K562 (cell line): ENCODE data around the gene POR. TPM values are rescaled to one million over a fixed set of nuclear protein-coding genes. Genes with fewer than 3 reads are reported as not detected.

Source experiments
- ATAC-seq: fragments of 200-7000 bp; cut with Tn5 transposase; 3 replicates; pipeline ENCODE4 v1.9.1; 2020; ENCODE audit warnings: moderate library complexity
- BruUV-seq: library from RNA; stranded (reverse); fragments of 400-500 nt; replicated peaks from 2 replicates; lab custom pipeline; 2021; lab: Mats Ljungman, UMichigan
- CTCF ChIA-PET: fragments of 300-600 bp; formaldehyde crosslinking; extraction: SDS; loops from one replicate; lab custom pipeline; 2021; ENCODE audit warnings: low intra/inter-chr PET ratio; lab: Yijun Ruan, JAX
- POLR2A ChIA-PET: fragments of 300-600, 350-650 bp; sonication (Branson Sonifier 250); formaldehyde crosslinking; extraction: SDS; loops from one replicate; lab custom pipeline; 2021; ENCODE audit warnings: antibody characterized with exemption, inconsistent platforms; lab: Yijun Ruan, JAX
- DNase-seq, 4 experiments: peaks; one replicate each; pipeline versions ENCODE4 v3.0.0 to v3.0.0-alpha.2; 2011 to 2018; ENCODE audit warnings: low spot score in 3 of 4, mixed read lengths in 3 of 4; ENCODE audit errors: extremely low read depth in 1 of 4
- FAIRE-seq: peaks from 2 replicates; lab custom pipeline; 2011; peaks lifted over from hg19 to GRCh38; lab: Jason Lieb, UNC
- H2AFZ ChIP-seq: 2 replicates; pipeline ENCODE4 v1.6.0; 2011; ENCODE audit warnings: low read depth, low read length, control low read depth, inconsistent platforms
- H3K27ac ChIP-seq: fragments of 200-600 bp; 3 replicates; pipeline ENCODE4 v1.8.0; 2011; ENCODE audit warnings: low read depth, mild to moderate bottlenecking, control low read depth, inconsistent platforms, low read length, moderate library complexity, mixed read lengths; ENCODE audit errors: extremely low read depth
- H3K27me3 ChIP-seq, 2 experiments: fragments of 300-600 bp in 1 of 2; 2 replicates in 1 of 2; 3 replicates in 1 of 2; pipeline versions ENCODE4 v1.6.0 to v1.8.0; 2011; ENCODE audit warnings: inconsistent platforms in 2 of 2, low read length in 2 of 2, mild to moderate bottlenecking in 1 of 2, mixed read lengths in 1 of 2, moderate library complexity in 1 of 2; ENCODE audit not compliant: control insufficient read depth in 2 of 2, insufficient read depth in 2 of 2
- H3K36me3 ChIP-seq: fragments of 300-600 bp; 3 replicates; pipeline ENCODE4 v1.8.0; 2011; ENCODE audit warnings: mild to moderate bottlenecking, low read length, inconsistent platforms; ENCODE audit not compliant: control insufficient read depth, insufficient read depth
- H3K4me1 ChIP-seq, 2 experiments: fragments of 200-600 bp in 1 of 2; replicated peaks in 1 of 2; 2 replicates in 1 of 2; 3 replicates in 1 of 2; pipeline versions ENCODE4 v1.5.1 to v1.8.0; 2011; ENCODE audit warnings: inconsistent platforms in 2 of 2, low read length in 2 of 2, mild to moderate bottlenecking in 1 of 2, mixed read lengths in 1 of 2, moderate library complexity in 1 of 2; ENCODE audit not compliant: control insufficient read depth in 2 of 2, insufficient read depth in 2 of 2
- H3K4me2 ChIP-seq: 2 replicates; pipeline ENCODE4 v1.6.1; 2011; ENCODE audit warnings: low read length, control low read depth, inconsistent platforms, mixed read lengths; ENCODE audit not compliant: insufficient read depth
- H3K4me3 ChIP-seq: fragments of 200-600 bp; sonication (generic), shearing (Covaris generic); 2 replicates; pipeline ENCODE4 v1.5.1; 2016; ENCODE audit warnings: control low read depth, inconsistent platforms
- H3K79me2 ChIP-seq: fragments of 200-600 bp; 3 replicates; pipeline ENCODE4 v1.8.0; 2011; ENCODE audit warnings: low read length, inconsistent platforms; ENCODE audit not compliant: control insufficient read depth, insufficient read depth
- H3K9ac ChIP-seq, 2 experiments: 2 replicates each; pipeline versions ENCODE4 v1.6.0 to v1.6.1; 2011; ENCODE audit warnings: low read depth in 2 of 2, low read length in 2 of 2, control low read depth in 1 of 2, inconsistent platforms in 1 of 2, mild to moderate bottlenecking in 1 of 2, mixed read lengths in 1 of 2; ENCODE audit not compliant: insufficient read depth in 1 of 2
- H3K9me1 ChIP-seq: one replicate; pipeline ENCODE4 v1.6.0; 2011; ENCODE audit warnings: inconsistent platforms, mild to moderate bottlenecking, low read length, moderate library complexity; ENCODE audit not compliant: control insufficient read depth, insufficient read depth
- H3K9me3 ChIP-seq: replicated peaks from 2 replicates; pipeline ENCODE4 v1.5.1; 2011; ENCODE audit warnings: low read depth, low read length, inconsistent platforms; ENCODE audit not compliant: control insufficient read depth, insufficient read depth
- H4K20me1 ChIP-seq: replicated peaks from 2 replicates; pipeline ENCODE4 v1.6.1; 2011; ENCODE audit warnings: low read length, inconsistent platforms, mixed read lengths; ENCODE audit not compliant: control insufficient read depth, insufficient read depth
- FOSL1 ChIP-seq: fragments of 200-800 bp; sonication (Bioruptor generic); conservative IDR thresholded peaks from 2 replicates; pipeline ENCODE4 v1.6.1; 2016; ENCODE audit warnings: missing genetic modification characterization, missing compliant biosample characterization
- KHSRP ChIP-seq: fragments of 450-650 bp; IDR thresholded peaks from 2 replicates; pipeline ENCODE4 v1.6.1; 2017
- RAD21 ChIP-seq, 2 experiments: fragments of 250-450 bp in 1 of 2; fragments of 450-650 bp in 1 of 2; sonication (Bioruptor Pico) in 1 of 2; formaldehyde crosslinking in 1 of 2; IDR thresholded peaks in 1 of 2; conservative IDR thresholded peaks in 1 of 2; 2 replicates each; pipeline versions ENCODE4 v1.4.0 to v1.8.0; 2020 to 2022; ENCODE audit warnings: mild to moderate bottlenecking in 2 of 2, moderate library complexity in 1 of 2
- SMARCA5 ChIP-seq: fragments of 450-650 bp; IDR thresholded peaks from 2 replicates; pipeline ENCODE4 v1.6.1; 2016
- TGIF2 ChIP-seq: sonication (generic); formaldehyde crosslinking; IDR thresholded peaks from 2 replicates; pipeline ENCODE4 v1.8.1; 2022; ENCODE audit warnings: mild to moderate bottlenecking, missing genetic modification reagents, moderate library complexity
- WGBS: fragments of 100-300 bp; shearing (Covaris generic); methylation state at CpG from one replicate; pipeline ENCODE4 v1.1.6; 2016; ENCODE audit warnings: low coverage, mixed read lengths; ENCODE audit not compliant: insufficient coverage; ENCODE audit errors: missing lambda C conversion rate; 5-methylcytosine and 5-hydroxymethylcytosine counted together
- in situ Hi-C: fragments of 300-500 bp; cut with MboI; formaldehyde crosslinking; loops from 4 replicates; pipeline ENCODE4 v1.15.0; 2018; ENCODE audit warnings: inconsistent platforms, mixed read lengths
- intact Hi-C: fragments of 100-400 bp; cut with micrococcal nuclease; formaldehyde crosslinking; loops from 2 replicates; pipeline ENCODE4 v1.14.2; 2022
- polyA plus RNA-seq, 8 experiments: library from polyadenylated mRNA; depleted of rRNA in 4 of 8; stranded (reverse) in 5 of 8; unstranded in 3 of 8; fragments of >200 nt; fragmentation: Nextera tagmentation in 2 of 8; fragmentation: Illumina TruSeq in 1 of 8; extraction: Ambion mirVana in 2 of 8; extraction: Trizol in 1 of 8; gene quantifications; 2 replicates each; pipeline versions ENCODE4 v1.2.1 to v1.2.3, GENCODE V29; 2011 to 2014; ENCODE audit warnings: inconsistent platforms in 1 of 8, missing spikeins in 1 of 8
- total RNA-seq, 7 experiments: library from RNA; depleted of rRNA in 6 of 7; stranded (reverse); fragments of >200 nt in 6 of 7; fragmentation: Illumina TruSeq in 2 of 7; extraction: Trizol in 2 of 7; gene quantifications; 2 replicates each; pipeline versions ENCODE4 v1.2.1 to v1.2.3, GENCODE V29; 2011 to 2021; ENCODE audit warnings: low replicate concordance in 1 of 7
- TF ChIP-seq, protein P1 (sequence below): fragments of 250-450 bp; sonication (Bioruptor Pico); IDR thresholded peaks from 2 replicates; pipeline ENCODE4 v1.5.1; 2021; ENCODE audit warnings: mild to moderate bottlenecking

POR gene
- total and polyA plus RNA-seq, 9 of the 15 experiments (the other 6 are each of a cell fraction or from before 2014, with no cell fraction given), result 4.7 to 142 (median 40.8) TPM

DNA sequence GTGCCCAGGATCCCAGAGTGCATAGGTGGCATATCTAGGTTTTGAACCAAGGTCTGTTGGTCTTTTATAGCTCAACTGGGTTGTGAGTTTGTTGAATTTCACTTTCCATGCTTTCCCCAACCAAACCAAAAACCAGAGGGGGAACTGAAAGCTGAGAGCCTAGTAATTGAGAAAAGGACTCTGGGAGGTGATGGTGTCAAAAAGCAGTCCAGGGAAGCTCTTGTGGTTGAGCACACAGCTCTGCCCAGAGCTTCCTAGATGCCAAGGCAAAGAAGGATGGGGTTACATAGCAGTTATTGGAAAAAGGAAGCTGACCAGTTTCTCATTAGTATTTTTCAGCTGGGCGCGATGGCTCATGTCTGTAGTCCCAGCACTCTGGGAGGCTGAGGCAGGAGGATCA is 9.9 kb downstream of the POR start:
- no peak overlapping the region for H3K4me2 ChIP-seq
- CTCF ChIA-PET, result no interaction called here
- no peaks in the 10 kb centered on the region for H3K9me3 ChIP-seq
- no peak overlapping the region for H3K4me3 ChIP-seq
- no peaks in the 10 kb centered on the region for H3K27me3 ChIP-seq
- no peak for DNase-seq
- peaks cover 6% of the 10 kb centered on the region for H3K9me1 ChIP-seq
- peaks cover 14% of the 10 kb centered on the region for H4K20me1 ChIP-seq
- BruUV-seq, result no TSS peak
- peaks cover 16 to 18% of the 10 kb centered on the region in 2 experiments; a peak in 4 of 5 replicates for H3K4me1 ChIP-seq
- H3K79me2 ChIP-seq, result peaks cover 75% of the 10 kb centered on the region
- FAIRE-seq, result no peak
- in situ Hi-C loops (no loop called here), intact Hi-C loops (no loop called here)
- no peak overlapping the region for H3K9ac ChIP-seq
- peaks cover 21% of the 10 kb centered on the region; the same call in 2 of the 3 replicates for H3K36me3 ChIP-seq
- no peak for ATAC-seq
- no peak overlapping the region for H2AFZ ChIP-seq
- no peak overlapping the region for H3K27ac ChIP-seq
- TF ChIP-seq, protein P1, sequence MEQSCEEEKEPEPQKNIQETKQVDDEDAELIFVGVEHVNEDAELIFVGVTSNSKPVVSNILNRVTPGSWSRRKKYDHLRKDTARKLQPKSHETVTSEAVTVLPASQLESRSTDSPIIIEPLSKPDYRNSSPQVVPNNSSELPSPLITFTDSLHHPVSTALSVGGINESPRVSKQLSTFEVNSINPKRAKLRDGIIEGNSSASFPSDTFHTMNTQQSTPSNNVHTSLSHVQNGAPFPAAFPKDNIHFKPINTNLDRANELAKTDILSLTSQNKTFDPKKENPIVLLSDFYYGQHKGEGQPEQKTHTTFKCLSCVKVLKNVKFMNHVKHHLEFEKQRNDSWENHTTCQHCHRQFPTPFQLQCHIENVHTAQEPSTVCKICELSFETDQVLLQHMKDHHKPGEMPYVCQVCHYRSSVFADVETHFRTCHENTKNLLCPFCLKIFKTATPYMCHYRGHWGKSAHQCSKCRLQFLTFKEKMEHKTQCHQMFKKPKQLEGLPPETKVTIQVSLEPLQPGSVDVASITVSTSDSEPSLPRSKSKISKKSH (CRISPR knock-in tag), result no peak
- TF ChIP-seq KHSRP (no peak), SMARCA5 (no peak), FOSL1 (tag) (no peak), TGIF2 (CRISPR knock-in tag) (no peak), RAD21 (CRISPR knock-in tag; conservative IDR thresholded peaks at IDR 0.05 in 1 of 2, IDR thresholded peaks at IDR 0.05 in 1 of 2) (no peak)
- POLR2A ChIA-PET, result interaction anchor here (1.0 to 5.3 kb wide), 3 partner anchors 9 to 13 kb away, joined by 3 to 48 read pairs (median 5); no protein-coding TSS in a partner anchor
- WGBS, result 93% methylated on average over 2 of the region's 2 CpGs
